KOPT-K1 (cell line): ENCODE results near the gene GOPC.
"Not testable (repeated sequence)": the region's sequence is repeated elsewhere in the genome, so short reads cannot be mapped to it uniquely, and the experiment has no call there.

ENCODE experiments used
- H3K27ac ChIP-seq: fragments of 200-600 bp; sonication (generic); 2 replicates; pipeline ENCODE4 v1.5.1; 2016; ENCODE audit warnings: antibody characterized with exemption, mild to moderate bottlenecking, low read depth, low read length; ENCODE audit not compliant: poor library complexity, severe bottlenecking
- H3K36me3 ChIP-seq: fragments of 200-600 bp; sonication (generic); 2 replicates; pipeline ENCODE4 v1.5.1; 2017; ENCODE audit warnings: antibody characterized with exemption, mild to moderate bottlenecking, low read length, moderate library complexity; ENCODE audit not compliant: insufficient read depth
- H3K9me3 ChIP-seq: fragments of 200-600 bp; sonication (generic); 2 replicates; pipeline ENCODE4 v1.5.1; 2017; ENCODE audit warnings: antibody characterized with exemption, low read length, mild to moderate bottlenecking; ENCODE audit not compliant: insufficient read depth, poor library complexity, severe bottlenecking

Gene GOPC

GRCh38 chr6:117602151-117602898 lies at the start of gene GOPC:
Gene GOPC, minus strand, starts transcription at chr6:117602511. Its CDS starts 223 bp downstream, at chr6:117602288.
- peak within 1 kb of the TSS; percentile 91 for H3K27ac ChIP-seq
- H3K9me3 ChIP-seq: peaks cover 7% of the 10 kb centered on the region
- H3K36me3 ChIP-seq: peaks cover 22% of the 10 kb centered on the region

GRCh38 chr6:117651984-117652383 lies 49.7 kb upstream of the GOPC start:
- H3K36me3 ChIP-seq, H3K27ac ChIP-seq: not testable (repeated sequence)
- peaks cover 11% of the 10 kb centered on the region for H3K9me3 ChIP-seq

DNA sequence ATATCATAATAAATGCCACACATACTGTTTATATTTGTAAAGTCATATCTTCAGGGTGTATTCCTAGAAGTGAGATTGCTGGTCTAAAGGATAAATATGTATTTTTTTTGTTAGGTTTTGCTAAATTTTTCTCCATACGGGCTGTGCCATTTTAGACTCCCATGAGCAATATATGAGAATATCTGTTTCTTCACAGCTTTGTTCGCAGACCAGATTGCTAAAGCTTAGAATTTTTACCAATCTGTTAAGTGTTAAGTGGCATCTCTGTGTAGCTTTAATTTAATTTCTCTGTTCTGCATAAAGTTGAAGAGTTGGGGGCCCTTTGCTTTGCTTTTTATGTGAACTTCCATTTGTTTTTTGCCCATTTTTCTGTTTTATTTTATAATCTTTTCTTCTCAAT lies 40.7 kb upstream of the GOPC start:
- peaks cover 4% of the 10 kb centered on the region; the same call in 1 of the 2 replicates for H3K36me3 ChIP-seq
- peaks cover 17% of the 10 kb centered on the region for H3K9me3 ChIP-seq
- no peak overlapping the region for H3K27ac ChIP-seq

DNA sequence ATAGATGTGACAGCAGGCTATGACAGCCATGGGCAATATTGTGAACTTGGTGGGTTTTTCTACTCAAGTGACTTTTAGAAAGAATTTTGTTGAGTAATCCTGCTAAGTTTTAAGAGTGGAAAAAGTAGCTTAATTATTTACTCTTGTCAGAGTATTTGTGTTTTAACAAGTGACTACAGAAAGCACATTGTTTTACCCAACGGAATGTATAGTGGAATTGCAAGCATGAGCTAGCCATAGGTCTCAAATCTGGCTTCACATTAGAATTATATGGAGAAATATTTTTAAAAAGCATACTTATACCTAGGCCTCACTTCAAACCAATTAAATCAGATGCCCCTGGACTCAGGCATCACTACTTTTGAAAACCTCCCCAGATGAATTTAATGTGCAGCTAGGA lies 35.5 kb upstream of the GOPC start:
- peaks cover 12% of the 10 kb centered on the region for H3K9me3 ChIP-seq
- H3K36me3 ChIP-seq: peaks cover 5% of the 10 kb centered on the region; the same call in 1 of the 2 replicates
- no peak overlapping the region for H3K27ac ChIP-seq

DNA sequence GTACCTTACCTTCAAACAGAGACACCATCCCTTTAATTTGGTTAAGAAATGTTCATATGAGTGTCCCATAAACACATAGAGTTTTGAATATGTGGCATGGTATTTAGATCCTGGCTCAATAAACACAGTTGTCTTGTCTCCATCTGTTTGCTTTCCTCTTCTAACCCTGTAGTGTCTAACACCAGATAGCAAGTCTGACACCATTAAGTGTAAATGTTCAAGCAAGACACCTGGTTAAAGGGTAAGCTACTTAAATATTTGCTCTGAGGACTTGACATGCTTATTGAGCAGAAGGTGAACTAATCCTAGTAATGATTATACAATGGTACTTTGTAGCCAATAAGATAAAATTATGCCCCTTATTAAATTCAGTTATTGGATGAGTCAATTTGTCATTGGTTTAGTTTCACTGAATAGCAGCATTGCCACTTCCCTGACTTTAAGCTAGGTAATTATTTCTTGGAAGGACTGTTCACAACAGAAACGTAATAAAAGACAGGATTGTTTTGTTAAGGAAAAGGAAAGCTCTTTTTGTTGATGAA lies 26.9 kb upstream of the GOPC start:
- H3K27ac ChIP-seq: no peak overlapping the region
- peaks cover 48% of the 10 kb centered on the region for H3K9me3 ChIP-seq
- H3K36me3 ChIP-seq: no peaks in the 10 kb centered on the region

GRCh38 chr6:117627533-117627932 lies 25.2 kb upstream of the GOPC start:
- Histone ChIP-seq H3K36me3 (no peaks in the 10 kb centered on the region), H3K27ac (no peak overlapping the region), H3K9me3 (peaks cover 60% of the 10 kb centered on the region)

DNA sequence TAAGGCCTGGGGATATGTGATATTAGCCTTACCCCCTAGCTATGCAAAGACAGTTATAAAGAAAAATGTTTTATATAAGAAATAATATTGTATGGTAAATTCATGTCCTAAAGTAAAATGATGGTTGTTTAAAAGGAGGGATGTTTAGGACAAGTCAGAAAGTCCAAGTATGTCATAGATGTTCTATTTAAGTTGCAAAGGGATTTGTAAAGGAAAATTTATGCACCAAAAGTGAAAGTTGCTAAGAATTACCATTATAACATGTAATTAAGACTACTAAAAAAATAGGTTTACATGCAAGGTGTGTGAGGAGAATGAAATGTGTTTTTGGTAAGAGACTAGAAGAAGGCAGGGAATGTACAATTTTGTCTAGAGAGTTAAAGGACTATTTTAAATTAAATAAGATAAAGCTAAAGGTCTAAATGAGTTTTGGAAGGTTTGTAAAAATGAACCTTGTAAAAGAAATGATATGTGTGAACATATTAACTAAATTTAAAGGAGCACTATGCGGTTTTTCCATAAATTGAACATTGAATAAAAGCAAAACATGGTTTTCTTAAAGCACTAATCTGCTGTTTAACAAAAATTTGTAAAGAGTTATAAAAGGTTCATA lies 22.7 kb upstream of the GOPC start:
- H3K9me3 ChIP-seq: peaks cover 60% of the 10 kb centered on the region
- H3K36me3 ChIP-seq: no peaks in the 10 kb centered on the region
- no peak overlapping the region for H3K27ac ChIP-seq

- Histone ChIP-seq H3K36me3 (no peaks in the 10 kb centered on the region), H3K27ac (no peak overlapping the region), H3K9me3 (peaks cover 13% of the 10 kb centered on the region)
These were observed 16.9 kb upstream of the GOPC start for GRCh38 chr6:117619178-117619577.

DNA sequence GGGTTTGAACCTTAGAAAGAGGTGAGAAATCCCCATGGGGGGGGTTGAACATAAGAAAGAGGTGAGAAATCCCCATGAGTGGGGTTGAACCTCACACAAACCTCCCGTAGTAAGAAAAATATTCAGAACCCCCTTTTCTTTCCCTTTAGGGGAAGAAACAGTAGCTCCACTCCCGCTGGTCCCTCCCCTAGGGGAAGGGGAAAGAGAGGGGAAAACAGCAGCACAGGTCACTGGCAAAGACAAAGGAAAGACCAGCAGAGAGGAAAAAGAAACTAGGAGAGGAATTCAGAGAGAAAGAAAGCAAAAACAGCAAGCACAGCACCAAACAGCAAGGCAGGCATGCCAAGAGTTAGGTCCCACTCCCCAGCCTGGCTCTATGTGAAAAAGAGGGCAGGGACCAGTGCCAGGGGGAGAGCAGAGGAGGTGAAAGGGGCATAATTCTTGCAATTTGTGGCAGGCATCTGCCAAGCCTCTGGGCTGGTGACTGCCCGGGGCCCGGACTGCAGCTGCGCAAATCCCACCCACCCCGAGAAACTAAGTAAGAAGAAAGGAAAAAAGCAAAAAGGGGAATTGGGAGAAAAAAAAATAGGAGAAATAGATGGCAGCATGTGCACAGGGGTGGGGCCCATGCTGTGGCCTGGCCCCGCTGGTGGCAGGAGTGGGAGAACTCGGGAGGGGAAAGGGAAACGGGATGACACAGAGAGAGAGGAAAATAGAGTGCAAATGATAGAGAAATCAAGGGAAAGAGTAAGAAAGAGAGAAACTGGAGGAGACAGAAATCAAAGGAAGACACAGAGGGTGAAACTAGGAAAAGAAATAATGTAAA lies 15.1 kb upstream of the GOPC start:
- H3K36me3 ChIP-seq: no peaks in the 10 kb centered on the region
- no peaks in the 10 kb centered on the region for H3K9me3 ChIP-seq
- no peak overlapping the region for H3K27ac ChIP-seq

- no peaks in the 10 kb centered on the region for H3K36me3 ChIP-seq
- no peak overlapping the region for H3K27ac ChIP-seq
- no peaks in the 10 kb centered on the region for H3K9me3 ChIP-seq
These were observed 14.3 kb upstream of the GOPC start for GRCh38 chr6:117616391-117617209.

DNA sequence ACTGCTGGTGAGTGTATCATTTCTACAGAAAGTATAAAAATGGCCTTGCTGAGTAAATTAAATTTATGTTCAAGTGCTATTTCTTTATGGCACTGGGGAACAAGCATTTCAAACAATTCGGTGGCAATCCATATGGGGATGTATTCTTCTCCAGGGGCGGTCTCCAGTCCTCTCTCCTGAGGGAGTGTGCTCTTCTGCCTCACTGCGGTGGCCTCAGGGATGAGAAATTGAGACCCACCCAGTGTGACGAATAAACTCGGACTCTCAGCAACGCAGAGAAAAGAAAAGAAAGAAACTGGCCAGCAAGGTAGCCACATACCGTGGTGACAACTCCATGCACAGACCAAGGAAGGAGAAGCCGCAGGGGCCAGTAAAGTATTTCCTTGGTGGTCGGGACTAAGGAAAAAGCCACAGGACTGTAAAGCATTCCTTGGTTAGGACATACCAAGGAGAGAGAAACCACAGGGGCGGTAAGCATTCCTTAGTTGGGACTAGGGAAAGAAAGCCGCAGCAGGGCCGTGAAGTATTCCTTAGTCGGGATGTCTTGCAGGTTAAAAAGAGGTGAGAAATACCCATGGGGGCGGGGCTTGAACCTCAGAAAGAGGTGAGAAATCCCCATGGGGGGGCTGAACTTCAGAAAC lies 13.6 kb upstream of the GOPC start:
- Histone ChIP-seq H3K9me3 (no peaks in the 10 kb centered on the region), H3K36me3 (no peaks in the 10 kb centered on the region), H3K27ac (no peak overlapping the region)

DNA sequence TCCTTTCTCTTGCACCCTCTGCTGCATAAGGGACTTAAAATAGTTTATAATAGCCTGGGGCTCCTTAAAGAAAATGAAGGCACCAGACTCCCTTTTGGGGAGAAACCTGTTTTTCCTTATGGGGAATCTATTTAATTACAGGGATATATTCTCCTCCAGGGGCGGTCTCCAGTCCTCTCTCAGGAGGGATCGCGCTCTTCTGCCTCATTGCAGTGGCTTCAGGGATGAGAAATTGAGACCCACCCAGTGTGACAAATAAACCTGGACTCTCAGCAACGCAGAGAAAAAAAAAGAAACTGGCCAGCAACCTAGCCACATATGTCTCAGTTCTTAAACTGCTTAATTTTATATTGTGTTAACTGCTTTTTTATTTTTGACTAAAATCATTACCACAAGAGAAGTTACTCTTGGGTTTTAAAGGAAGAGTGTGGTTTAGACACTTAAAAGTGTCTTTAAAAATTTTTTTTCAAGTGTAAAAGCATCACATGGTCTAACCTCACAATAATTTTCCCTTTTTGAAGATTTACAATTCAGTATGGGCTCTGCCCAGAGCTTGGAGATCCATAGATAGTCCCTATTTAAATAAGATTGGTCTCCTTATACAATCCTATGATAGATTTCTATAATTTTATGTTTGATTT lies 11.7 kb upstream of the GOPC start:
- Histone ChIP-seq H3K36me3 (no peaks in the 10 kb centered on the region), H3K9me3 (no peaks in the 10 kb centered on the region), H3K27ac (peak overlapping the region; percentile 5)

DNA sequence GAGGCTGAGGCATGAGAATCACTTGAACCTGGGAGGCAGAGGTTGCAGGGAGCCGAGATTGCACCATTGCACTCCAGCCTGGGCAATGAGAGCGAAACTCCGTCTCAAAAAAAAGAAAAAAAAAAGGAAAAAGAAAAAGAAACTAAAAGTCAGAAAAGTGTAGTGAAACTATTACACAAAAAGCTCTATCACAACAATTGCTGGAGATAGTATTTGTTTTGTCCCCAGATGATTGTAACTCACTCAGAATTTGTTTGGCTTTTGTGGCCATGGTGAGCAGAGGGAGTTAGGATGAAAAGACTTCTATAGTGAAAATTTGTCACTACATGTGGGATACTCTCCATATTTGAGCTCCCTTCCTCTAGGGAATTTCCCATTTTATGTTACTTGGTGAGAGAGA lies 5.2 kb upstream of the GOPC start:
- no peaks in the 10 kb centered on the region for H3K9me3 ChIP-seq
- no peaks in the 10 kb centered on the region for H3K36me3 ChIP-seq
- H3K27ac ChIP-seq: no peak overlapping the region
